ENCODE measurements around the gene ST14. TPM values are rescaled to one million over a fixed set of nuclear protein-coding genes. Genes with fewer than 3 reads are reported as not detected.

The ST14 gene
- total RNA-seq, 2 donors from 2014 or later: not detected

DNA sequence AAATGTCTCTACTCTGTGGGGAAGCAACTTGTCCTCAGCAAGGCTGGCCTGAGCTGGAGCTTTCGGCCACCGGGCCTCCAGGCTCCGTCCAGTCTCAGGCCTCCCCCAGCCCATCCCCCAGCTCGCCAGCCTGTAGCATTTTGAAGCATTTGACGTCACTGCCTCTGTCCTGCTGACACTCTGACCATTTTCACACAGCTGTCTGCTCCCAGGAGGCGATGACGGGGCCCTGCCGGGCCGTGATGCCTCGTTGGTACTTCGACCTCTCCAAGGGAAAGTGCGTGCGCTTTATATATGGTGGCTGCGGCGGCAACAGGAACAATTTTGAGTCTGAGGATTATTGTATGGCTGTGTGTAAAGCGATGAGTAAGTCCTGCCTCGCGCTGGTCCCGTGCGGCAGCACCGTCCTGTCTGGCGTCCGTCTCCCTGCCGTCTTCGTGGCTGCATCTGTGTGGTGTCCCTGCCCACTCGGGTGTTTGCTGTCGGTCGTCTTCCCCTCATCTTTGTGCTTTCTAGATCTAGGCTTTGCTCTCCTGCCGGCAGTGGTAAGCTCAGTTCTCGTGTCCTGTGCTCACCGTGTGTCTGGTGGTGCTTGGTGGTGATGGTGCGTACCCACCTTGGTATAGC lies 36.1 kb upstream of the ST14 start:
- Mint-ChIP-seq H3K27me3 (ENCODE audit: low read depth) (peaks cover 28% of the 10 kb centered on the region), H3K27ac (no peak overlapping the region), H3K4me3 (no peak overlapping the region), H3K4me1 (ENCODE audit: low read depth) (peaks cover 45% of the 10 kb centered on the region), H3K9me3 (no peaks in the 10 kb centered on the region), H3K36me3 (ENCODE audit: insufficient read depth in 2 of 2) (peaks cover 6 to 16% of the 10 kb centered on the region in 2 donors)
- DNase-seq (no peak), ATAC-seq (replicated peaks in 1 of 2) (no peak)

- Mint-ChIP-seq H3K9me3 (no peaks in the 10 kb centered on the region), H3K4me3 (no peak overlapping the region)
Observed at GRCh38 chr11:130124096-130124495, 35.5 kb upstream of the ST14 start.

DNA sequence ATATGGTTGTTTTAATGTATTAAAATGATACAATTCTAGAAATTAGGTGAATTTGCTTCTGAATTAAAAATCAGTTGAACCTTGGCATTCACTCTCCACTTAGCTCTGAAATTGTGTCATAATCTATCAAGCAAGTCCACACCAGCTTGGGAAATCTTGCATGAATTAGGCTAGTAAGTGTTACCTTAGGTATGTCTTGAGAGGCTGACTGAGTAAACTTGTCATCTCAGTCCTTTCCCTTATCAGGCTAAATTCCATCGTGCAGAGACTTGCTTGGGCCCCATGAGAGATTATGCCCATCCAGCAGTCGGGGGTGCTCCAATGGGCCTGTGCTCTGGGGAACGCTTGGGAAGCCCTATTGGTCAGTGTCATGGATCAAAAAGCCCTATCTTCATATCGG lies 33.9 kb upstream of the ST14 start:
- no peak overlapping the region for H3K4me3 Mint-ChIP-seq
- DNase-seq (no peak), ATAC-seq (replicated peaks in 1 of 2) (no peak)
- no peak overlapping the region for H3K27ac Mint-ChIP-seq
- H3K9me3 Mint-ChIP-seq: no peaks in the 10 kb centered on the region
- H3K4me1 Mint-ChIP-seq (ENCODE audit: low read depth): peaks cover 25% of the 10 kb centered on the region
- H3K27me3 Mint-ChIP-seq (ENCODE audit: low read depth): peaks cover 10% of the 10 kb centered on the region
- peaks cover 6 to 16% of the 10 kb centered on the region in 2 donors for H3K36me3 Mint-ChIP-seq (ENCODE audit: insufficient read depth in 2 of 2)

More at GRCh38 chr11:130124096-130124495, 35.5 kb upstream of the ST14 start:
- DNase-seq (no peak), ATAC-seq (replicated peaks in 1 of 2) (no peak)
- Mint-ChIP-seq H3K27ac (no peak overlapping the region), H3K27me3 (ENCODE audit: low read depth) (peaks cover 26% of the 10 kb centered on the region), H3K36me3 (ENCODE audit: insufficient read depth in 2 of 2) (peaks cover 6 to 16% of the 10 kb centered on the region in 2 donors), H3K4me1 (ENCODE audit: low read depth) (peaks cover 39% of the 10 kb centered on the region)

DNA sequence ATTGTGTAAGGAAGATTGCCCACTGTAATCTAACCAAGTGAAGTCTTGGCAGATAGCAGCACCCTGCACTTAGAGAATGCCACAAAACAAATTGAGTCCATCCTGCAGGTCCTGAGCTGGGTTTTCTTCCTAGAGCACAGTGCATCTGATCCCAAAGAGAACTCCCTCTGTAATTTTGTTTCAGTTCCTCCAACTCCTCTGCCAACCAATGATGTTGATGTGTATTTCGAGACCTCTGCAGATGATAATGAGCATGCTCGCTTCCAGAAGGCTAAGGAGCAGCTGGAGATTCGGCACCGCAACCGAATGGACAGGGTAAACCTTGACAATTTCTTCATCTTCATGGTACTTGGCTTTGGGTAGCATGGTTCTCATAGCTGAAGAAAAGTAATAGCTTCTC lies 33.1 kb upstream of the ST14 start:
- DNase-seq (no peak), ATAC-seq (replicated peaks in 1 of 2) (no peak)
- Mint-ChIP-seq H3K4me1 (ENCODE audit: low read depth) (peaks cover 17% of the 10 kb centered on the region), H3K36me3 (ENCODE audit: insufficient read depth in 2 of 2) (peaks cover 6 to 16% of the 10 kb centered on the region in 2 donors), H3K27ac (no peak overlapping the region), H3K9me3 (no peaks in the 10 kb centered on the region), H3K4me3 (no peak overlapping the region), H3K27me3 (ENCODE audit: low read depth) (peaks cover 2% of the 10 kb centered on the region)

GRCh38 chr11:130127509-130127908 lies 32.1 kb upstream of the ST14 start:
- no peak overlapping the region for H3K4me3 Mint-ChIP-seq
- H3K4me1 Mint-ChIP-seq (ENCODE audit: low read depth): peaks cover 7% of the 10 kb centered on the region
- ATAC-seq (replicated peaks in 1 of 2) (no peak), DNase-seq (no peak)
- H3K36me3 Mint-ChIP-seq (ENCODE audit: insufficient read depth in 2 of 2): peaks cover 3 to 14% of the 10 kb centered on the region in 2 donors
- no peaks in the 10 kb centered on the region for H3K27me3 Mint-ChIP-seq (ENCODE audit: low read depth)
- no peak overlapping the region for H3K27ac Mint-ChIP-seq
- no peaks in the 10 kb centered on the region for H3K9me3 Mint-ChIP-seq

- Mint-ChIP-seq H3K27ac (no peak overlapping the region), H3K9me3 (no peaks in the 10 kb centered on the region), H3K4me1 (ENCODE audit: low read depth) (peaks cover 4% of the 10 kb centered on the region), H3K36me3 (ENCODE audit: insufficient read depth in 2 of 2) (peaks cover 2 to 5% of the 10 kb centered on the region in 2 donors), H3K27me3 (ENCODE audit: low read depth) (no peaks in the 10 kb centered on the region), H3K4me3 (no peak overlapping the region)
- DNase-seq: no peak
- ATAC-seq (replicated peaks in 1 of 2): no peak
Observed at GRCh38 chr11:130128626-130129025, 31.0 kb upstream of the ST14 start.

DNA sequence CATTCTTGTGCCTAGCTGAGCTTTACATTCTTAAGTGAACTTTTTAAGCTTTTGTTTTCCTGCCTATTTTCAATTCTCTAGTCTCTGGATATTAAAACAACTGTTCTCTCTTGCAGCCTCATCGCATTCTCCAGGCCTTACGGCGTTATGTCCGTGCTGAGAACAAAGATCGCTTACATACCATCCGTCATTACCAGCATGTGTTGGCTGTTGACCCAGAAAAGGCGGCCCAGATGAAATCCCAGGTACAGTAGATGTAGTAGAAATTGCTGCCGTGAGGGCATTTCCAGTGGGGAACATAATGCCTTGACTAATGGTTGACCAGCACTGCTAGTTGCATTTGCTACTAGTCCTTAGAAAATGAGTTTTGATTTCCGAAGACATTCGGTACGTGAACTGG lies 29.7 kb upstream of the ST14 start:
- DNase-seq: no peak
- Mint-ChIP-seq H3K4me3 (no peak overlapping the region), H3K27me3 (ENCODE audit: low read depth) (no peaks in the 10 kb centered on the region), H3K9me3 (no peaks in the 10 kb centered on the region), H3K4me1 (ENCODE audit: low read depth) (no peaks in the 10 kb centered on the region), H3K36me3 (ENCODE audit: insufficient read depth in 2 of 2) (peaks cover 0 to 4% of the 10 kb centered on the region in 2 donors), H3K27ac (no peak overlapping the region)
- no peak for ATAC-seq (replicated peaks in 1 of 2)

- Mint-ChIP-seq H3K27me3 (ENCODE audit: low read depth) (no peaks in the 10 kb centered on the region), H3K4me3 (no peak overlapping the region)
- DNase-seq: peak; percentile 38 to 63
Observed at GRCh38 chr11:130131961-130132850, 27.4 kb upstream of the ST14 start.

DNA sequence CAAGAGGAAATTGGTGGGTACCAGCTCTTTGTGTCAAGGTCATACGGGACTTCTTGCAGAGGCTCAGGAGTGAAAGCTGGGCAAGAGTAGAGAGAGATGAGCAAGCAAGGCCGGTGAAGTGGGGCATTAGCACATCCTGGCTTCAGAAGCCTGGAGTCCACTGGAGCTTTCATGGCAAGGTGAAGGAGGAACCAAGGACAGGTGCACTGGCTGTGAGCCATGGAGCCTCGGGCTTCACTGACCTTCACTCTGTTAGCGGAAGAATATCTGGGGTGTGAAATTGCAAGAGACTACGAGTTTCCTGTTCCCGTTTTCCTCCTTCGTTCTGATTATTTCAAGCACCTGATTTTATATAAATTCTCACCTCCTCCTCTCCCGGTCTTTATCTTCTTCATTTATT lies 25.9 kb upstream of the ST14 start:
- H3K9me3 Mint-ChIP-seq: no peaks in the 10 kb centered on the region
- DNase-seq: no peak
- no peak overlapping the region for H3K4me3 Mint-ChIP-seq
- H3K27ac Mint-ChIP-seq: no peak overlapping the region
- peaks cover 0 to 4% of the 10 kb centered on the region in 2 donors for H3K36me3 Mint-ChIP-seq (ENCODE audit: insufficient read depth in 2 of 2)
- peaks cover 9% of the 10 kb centered on the region for H3K4me1 Mint-ChIP-seq (ENCODE audit: low read depth)
- H3K27me3 Mint-ChIP-seq (ENCODE audit: low read depth): no peaks in the 10 kb centered on the region
- no peak for ATAC-seq (replicated peaks in 1 of 2)

More at GRCh38 chr11:130131961-130132850, 27.4 kb upstream of the ST14 start:
- no peaks in the 10 kb centered on the region for H3K9me3 Mint-ChIP-seq
- peaks cover 0 to 4% of the 10 kb centered on the region in 2 donors for H3K36me3 Mint-ChIP-seq (ENCODE audit: insufficient read depth in 2 of 2)
- ATAC-seq (replicated peaks in 1 of 2): peak; percentile 68 to 77
- H3K4me1 Mint-ChIP-seq (ENCODE audit: low read depth): no peaks in the 10 kb centered on the region
- no peak overlapping the region for H3K27ac Mint-ChIP-seq

DNA sequence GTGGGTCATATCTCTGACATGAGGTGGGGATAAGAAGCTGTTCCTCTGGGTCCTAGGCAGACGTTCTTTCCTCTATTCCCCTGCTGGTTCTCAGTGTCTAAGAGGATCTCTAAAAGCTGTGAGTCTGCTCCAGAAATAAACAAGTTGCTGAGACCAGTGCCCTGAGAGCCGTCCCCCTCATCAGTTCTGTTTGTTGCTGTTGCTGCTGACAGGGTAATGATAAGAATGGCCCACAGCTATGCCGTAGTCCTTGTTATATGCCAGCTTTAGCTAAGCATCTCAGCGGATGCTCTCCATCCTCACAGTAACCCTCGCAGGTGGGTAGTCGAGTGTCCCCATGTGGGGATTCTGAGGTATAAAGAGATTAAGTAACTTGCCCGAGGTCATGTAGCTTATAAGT lies 23.5 kb upstream of the ST14 start:
- H3K27ac Mint-ChIP-seq: no peak overlapping the region
- peaks cover 0 to 4% of the 10 kb centered on the region in 2 donors for H3K36me3 Mint-ChIP-seq (ENCODE audit: insufficient read depth in 2 of 2)
- ATAC-seq (replicated peaks in 1 of 2) (no peak), DNase-seq (no peak)
- peaks cover 9% of the 10 kb centered on the region for H3K4me1 Mint-ChIP-seq (ENCODE audit: low read depth)
- no peak overlapping the region for H3K4me3 Mint-ChIP-seq
- H3K9me3 Mint-ChIP-seq: no peaks in the 10 kb centered on the region
- H3K27me3 Mint-ChIP-seq (ENCODE audit: low read depth): no peaks in the 10 kb centered on the region

- Mint-ChIP-seq H3K27me3 (ENCODE audit: low read depth) (no peaks in the 10 kb centered on the region), H3K36me3 (ENCODE audit: insufficient read depth in 2 of 2) (peaks cover 0 to 3% of the 10 kb centered on the region in 2 donors), H3K27ac (no peak overlapping the region), H3K9me3 (no peaks in the 10 kb centered on the region), H3K4me3 (no peak overlapping the region), H3K4me1 (ENCODE audit: low read depth) (peaks cover 9% of the 10 kb centered on the region)
- peak; percentile 34 to 39 for DNase-seq
- peak; percentile 64 to 81 for ATAC-seq (replicated peaks in 1 of 2)
Observed at GRCh38 chr11:130137999-130138398, 21.6 kb upstream of the ST14 start.

DNA sequence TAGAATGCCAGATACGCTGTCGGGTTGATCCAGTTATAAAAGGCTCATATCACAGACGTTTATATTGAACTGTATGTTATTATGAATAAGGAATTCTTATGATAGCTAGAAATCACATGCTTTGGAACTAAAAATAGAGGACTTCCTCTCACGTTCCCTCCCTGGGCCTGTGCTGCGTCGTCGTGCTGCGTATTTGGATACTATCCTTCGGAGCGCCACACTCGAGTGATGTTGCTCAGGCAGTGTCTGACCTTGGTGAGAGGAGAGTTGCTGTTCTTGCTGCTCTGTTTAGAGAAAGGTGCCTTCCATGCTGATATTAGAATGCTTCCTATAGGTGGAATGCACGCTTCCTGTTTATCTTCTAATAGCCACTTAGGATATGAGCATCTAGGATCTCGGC lies 20.2 kb upstream of the ST14 start:
- Mint-ChIP-seq H3K4me1 (ENCODE audit: low read depth) (peaks cover 9% of the 10 kb centered on the region), H3K27ac (no peak overlapping the region), H3K36me3 (ENCODE audit: insufficient read depth in 2 of 2) (no peaks in the 10 kb centered on the region), H3K4me3 (no peak overlapping the region), H3K9me3 (no peaks in the 10 kb centered on the region), H3K27me3 (ENCODE audit: low read depth) (no peaks in the 10 kb centered on the region)
- ATAC-seq (replicated peaks in 1 of 2) (no peak), DNase-seq (no peak)

DNA sequence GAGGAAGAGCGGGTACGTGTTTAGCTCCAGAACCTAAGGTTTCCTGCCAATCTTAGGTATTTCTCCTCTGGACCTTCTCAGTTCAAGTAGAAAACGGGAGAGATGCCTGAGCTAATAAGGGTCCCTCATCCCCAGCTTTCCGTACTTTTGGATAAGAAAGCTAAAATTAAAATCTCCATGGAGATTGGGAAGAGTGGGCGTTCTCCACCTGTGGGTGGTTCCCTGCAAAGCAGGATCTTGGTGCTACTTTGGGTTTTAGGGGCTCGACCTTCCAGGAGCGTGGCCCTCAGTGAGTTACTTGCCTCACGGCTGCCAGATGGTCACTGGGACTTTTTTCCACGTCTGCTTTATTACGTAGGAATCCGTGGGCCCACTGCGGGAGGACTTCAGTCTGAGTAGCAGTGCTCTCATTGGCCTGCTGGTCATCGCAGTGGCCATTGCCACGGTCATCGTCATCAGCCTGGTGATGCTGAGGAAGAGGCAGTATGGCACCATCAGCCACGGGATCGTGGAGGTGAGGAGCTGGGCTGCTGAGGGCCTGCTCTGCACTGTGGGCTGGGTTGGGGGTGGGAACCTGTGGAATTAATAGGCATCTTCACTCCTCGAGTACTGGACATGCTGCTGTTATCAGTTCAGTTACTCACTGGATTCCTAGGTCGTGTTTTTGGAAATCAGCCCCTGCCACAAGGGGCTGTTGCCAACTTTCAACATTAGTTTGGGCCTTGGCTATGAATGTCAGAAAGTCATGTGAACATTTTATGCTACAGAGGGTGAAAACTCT lies 17.8 kb upstream of the ST14 start:
- no peak overlapping the region for H3K4me3 Mint-ChIP-seq
- H3K9me3 Mint-ChIP-seq: no peaks in the 10 kb centered on the region
- no peaks in the 10 kb centered on the region for H3K36me3 Mint-ChIP-seq (ENCODE audit: insufficient read depth in 2 of 2)
- no peaks in the 10 kb centered on the region for H3K27me3 Mint-ChIP-seq (ENCODE audit: low read depth)
- peaks cover 17% of the 10 kb centered on the region for H3K4me1 Mint-ChIP-seq (ENCODE audit: low read depth)
- H3K27ac Mint-ChIP-seq: no peak overlapping the region
- DNase-seq: no peak
- no peak for ATAC-seq (replicated peaks in 1 of 2)
